22Rv1 (cell line): ENCODE measurements around the gene STX4.

Experiments used
- ZFX ChIP-seq: fragments of 450-650 bp; IDR thresholded peaks from 2 replicates; pipeline ENCODE4 v1.6.1; 2017; ENCODE audit warnings: antibody characterized with exemption, borderline replicate concordance
- TF ChIP-seq, protein P1 (sequence below): fragments of 450-650 bp; IDR thresholded peaks from 2 replicates; pipeline ENCODE4 v1.5.1; 2017; ENCODE audit warnings: mild to moderate bottlenecking

DNA sequence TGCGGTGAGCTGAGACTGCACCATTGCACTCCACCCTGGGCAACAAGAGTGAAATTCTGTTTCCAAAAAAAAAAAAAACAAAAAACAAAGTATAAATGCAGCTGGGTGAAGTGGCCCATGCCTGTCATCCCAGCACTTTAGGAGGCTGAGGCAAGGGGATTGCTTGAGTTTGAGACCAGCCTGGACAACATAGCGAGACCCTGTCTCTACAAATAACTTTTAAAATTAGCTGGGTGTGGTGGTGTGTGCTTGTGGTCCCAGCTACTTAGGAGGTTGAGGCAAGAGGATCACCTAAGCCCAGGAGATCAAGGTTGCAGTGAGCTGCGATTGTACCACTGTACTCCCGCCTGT lies 10.1 kb upstream of the STX4 start:
- TF ChIP-seq, protein P1, sequence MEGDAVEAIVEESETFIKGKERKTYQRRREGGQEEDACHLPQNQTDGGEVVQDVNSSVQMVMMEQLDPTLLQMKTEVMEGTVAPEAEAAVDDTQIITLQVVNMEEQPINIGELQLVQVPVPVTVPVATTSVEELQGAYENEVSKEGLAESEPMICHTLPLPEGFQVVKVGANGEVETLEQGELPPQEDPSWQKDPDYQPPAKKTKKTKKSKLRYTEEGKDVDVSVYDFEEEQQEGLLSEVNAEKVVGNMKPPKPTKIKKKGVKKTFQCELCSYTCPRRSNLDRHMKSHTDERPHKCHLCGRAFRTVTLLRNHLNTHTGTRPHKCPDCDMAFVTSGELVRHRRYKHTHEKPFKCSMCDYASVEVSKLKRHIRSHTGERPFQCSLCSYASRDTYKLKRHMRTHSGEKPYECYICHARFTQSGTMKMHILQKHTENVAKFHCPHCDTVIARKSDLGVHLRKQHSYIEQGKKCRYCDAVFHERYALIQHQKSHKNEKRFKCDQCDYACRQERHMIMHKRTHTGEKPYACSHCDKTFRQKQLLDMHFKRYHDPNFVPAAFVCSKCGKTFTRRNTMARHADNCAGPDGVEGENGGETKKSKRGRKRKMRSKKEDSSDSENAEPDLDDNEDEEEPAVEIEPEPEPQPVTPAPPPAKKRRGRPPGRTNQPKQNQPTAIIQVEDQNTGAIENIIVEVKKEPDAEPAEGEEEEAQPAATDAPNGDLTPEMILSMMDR, result no peak
- TF ChIP-seq ZFX, result no peak
